Activated T-helper 2 cell treated with anti-CD3 and anti-CD28 coated beads, Interferon-gamma antibody, Interleukin-2, Interleukin-4, amounts not matched to agents 10 μg/mL and 5 μg/mL and 100 μg/mL, durations not matched to agents 14 hours and 24 hours and 36 hours (primary cell): Measurements from ENCODE around the gene GSTA1. TPM values are rescaled to one million over a fixed set of nuclear protein-coding genes. Genes with fewer than 3 reads are reported as not detected.
"Not testable (repeated sequence)": the region's sequence is repeated elsewhere in the genome, so short reads cannot be mapped to it uniquely, and the experiment has no call there.

Experiments used
- DNase-seq: peaks from one replicate; pipeline ENCODE4 v3.0.0; 2021; ENCODE audit warnings: low spot score
- H3K27ac Mint-ChIP-seq: one replicate; pipeline ENCODE4 v1.8.0; 2021; ENCODE audit warnings: mixed read lengths
- H3K27me3 Mint-ChIP-seq: one replicate; pipeline ENCODE4 v1.8.0; 2021; ENCODE audit warnings: low read depth, mixed read lengths
- H3K36me3 Mint-ChIP-seq: one replicate; pipeline ENCODE4 v1.8.0; 2021; ENCODE audit warnings: low read depth, mixed read lengths
- H3K4me1 Mint-ChIP-seq: one replicate; pipeline ENCODE4 v1.8.0; 2021; ENCODE audit warnings: low read depth, mixed read lengths
- H3K4me3 Mint-ChIP-seq: one replicate; pipeline ENCODE4 v1.8.0; 2021; ENCODE audit warnings: low read depth, mild to moderate bottlenecking, moderate library complexity, mixed read lengths
- H3K9me3 Mint-ChIP-seq: one replicate; pipeline ENCODE4 v1.8.0; 2021; ENCODE audit warnings: mixed read lengths
- intact Hi-C: fragments of 100-400 bp; cut with micrococcal nuclease; formaldehyde crosslinking; loops from one replicate; pipeline ENCODE4 v1.15.1; 2023
- total RNA-seq: library from RNA; stranded (reverse); gene quantifications from 2 replicates; pipeline ENCODE4 v1.2.3, GENCODE V29; 2022

Gene GSTA1
- total RNA-seq, 1 donor from 2014 or later = not detected

GRCh38 chr6:52789658-52790057, 14.0 kb downstream of the GSTA1 start:
- H3K9me3 Mint-ChIP-seq, H3K4me1 Mint-ChIP-seq, H3K27ac Mint-ChIP-seq, DNase-seq, H3K36me3 Mint-ChIP-seq, intact Hi-C loops, H3K27me3 Mint-ChIP-seq, H3K4me3 Mint-ChIP-seq: not testable (repeated sequence)

DNA sequence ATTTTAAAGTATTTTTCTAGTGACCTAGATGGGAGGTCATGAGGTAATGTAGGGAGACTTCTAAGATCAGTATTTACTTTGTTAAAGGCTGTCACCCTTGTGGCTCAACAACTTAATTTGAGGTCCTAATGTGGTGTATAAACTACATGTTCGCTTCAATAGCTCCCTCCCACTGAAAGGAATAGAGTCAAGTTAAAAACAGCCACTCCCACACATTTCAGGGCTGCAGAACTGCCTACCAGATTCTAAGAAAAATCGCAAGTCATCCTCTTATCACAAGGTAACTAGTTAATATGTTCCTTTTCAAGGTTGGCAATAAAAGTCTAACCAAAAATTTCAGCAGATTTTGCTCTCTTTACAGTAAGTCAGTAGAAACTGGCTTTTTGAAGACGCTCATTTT, 15.1 kb downstream of the GSTA1 start:
- H3K27ac Mint-ChIP-seq = no peak overlapping the region
- H3K36me3 Mint-ChIP-seq = no peaks in the 10 kb centered on the region
- peaks cover 2% of the 10 kb centered on the region for H3K27me3 Mint-ChIP-seq
- intact Hi-C loops = no loop called here
- peaks cover 4% of the 10 kb centered on the region for H3K9me3 Mint-ChIP-seq
- no peak for DNase-seq
- no peaks in the 10 kb centered on the region for H3K4me1 Mint-ChIP-seq
- H3K4me3 Mint-ChIP-seq = no peak overlapping the region

GRCh38 chr6:52787917-52788316, 15.7 kb downstream of the GSTA1 start:
- Mint-ChIP-seq H3K36me3 (no peaks in the 10 kb centered on the region), H3K27me3 (peaks cover 2% of the 10 kb centered on the region), H3K9me3 (peaks cover 4% of the 10 kb centered on the region), H3K4me1 (no peaks in the 10 kb centered on the region), H3K27ac (no peak overlapping the region), H3K4me3 (no peak overlapping the region)
- intact Hi-C loops = no loop called here
- no peak for DNase-seq

DNA sequence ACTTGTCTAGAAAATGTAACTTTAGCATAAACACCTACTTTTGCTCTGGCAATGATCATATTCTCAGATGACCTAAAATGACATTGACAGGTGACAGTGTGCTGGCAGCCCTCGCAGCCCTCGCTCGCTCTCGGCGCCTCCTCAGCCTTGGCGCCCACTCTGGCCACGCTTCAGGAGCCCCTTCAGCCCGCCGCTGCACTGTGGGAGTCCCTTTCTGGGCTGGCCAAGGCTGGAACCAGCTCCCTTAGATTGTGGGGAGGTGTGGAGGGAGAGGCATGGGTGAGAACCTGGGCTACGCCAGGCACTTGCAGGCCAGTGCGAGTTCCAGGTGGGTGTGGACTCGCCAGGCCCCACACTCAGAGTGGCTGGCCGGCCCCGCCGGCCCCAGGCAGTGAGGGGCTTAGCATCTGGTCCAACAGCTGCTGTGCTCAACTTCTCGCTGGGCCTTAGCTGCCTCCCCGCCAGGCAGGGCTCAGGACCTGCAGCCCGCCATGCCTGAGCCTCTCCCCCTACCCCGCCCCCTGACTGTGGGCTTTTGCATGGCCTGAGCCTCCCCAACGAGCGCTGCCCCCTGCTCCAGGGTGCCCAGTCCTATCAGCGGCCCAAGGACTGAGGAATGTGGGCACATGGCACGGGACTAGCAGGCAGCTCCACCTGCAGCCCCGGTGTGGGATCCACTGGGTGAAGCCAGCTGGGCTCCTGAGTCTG, 17.2 kb downstream of the GSTA1 start:
- no peak for DNase-seq
- Mint-ChIP-seq H3K27ac (no peak overlapping the region), H3K27me3 (peaks cover 2% of the 10 kb centered on the region), H3K4me1 (no peaks in the 10 kb centered on the region), H3K36me3 (no peaks in the 10 kb centered on the region), H3K4me3 (no peak overlapping the region), H3K9me3 (peaks cover 4% of the 10 kb centered on the region)
- intact Hi-C loops = no loop called here

DNA sequence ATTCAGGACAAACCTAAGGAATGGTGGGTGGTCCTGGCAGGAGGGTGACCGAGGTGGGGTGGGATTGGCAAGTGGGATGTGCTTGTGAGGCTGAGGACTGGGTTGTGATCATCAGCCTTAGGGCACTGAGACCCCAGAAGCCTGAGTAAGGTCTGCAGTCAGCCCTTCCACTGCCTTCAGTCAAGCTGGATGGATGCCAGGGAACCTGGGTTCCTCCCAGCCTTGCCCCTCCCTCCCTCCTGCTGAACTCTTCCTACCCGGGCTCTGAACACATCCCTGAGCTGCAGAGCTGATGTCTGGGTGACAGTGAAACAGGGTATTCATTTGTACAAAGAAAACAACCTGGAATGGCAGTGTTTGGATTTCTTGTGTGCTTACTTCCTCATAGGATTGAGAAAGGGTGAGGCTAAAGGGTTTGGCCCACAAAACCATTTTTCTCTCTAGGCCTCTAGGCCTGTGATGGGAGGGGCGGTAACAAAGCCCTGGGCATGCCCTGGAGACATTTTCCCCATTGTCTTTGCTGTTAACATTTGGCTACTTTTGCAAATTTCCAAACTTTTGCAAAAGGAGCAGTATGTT, 20.8 kb downstream of the GSTA1 start:
- intact Hi-C loops, H3K9me3 Mint-ChIP-seq, DNase-seq, H3K4me3 Mint-ChIP-seq, H3K27ac Mint-ChIP-seq, H3K36me3 Mint-ChIP-seq, H3K4me1 Mint-ChIP-seq: not testable (repeated sequence)
- peaks cover 10% of the 10 kb centered on the region for H3K27me3 Mint-ChIP-seq

- H3K4me1 Mint-ChIP-seq, intact Hi-C loops, H3K27ac Mint-ChIP-seq, H3K9me3 Mint-ChIP-seq, H3K36me3 Mint-ChIP-seq, H3K4me3 Mint-ChIP-seq, DNase-seq: not testable (repeated sequence)
- peaks cover 10% of the 10 kb centered on the region for H3K27me3 Mint-ChIP-seq
These were observed 21.4 kb downstream of the GSTA1 start for GRCh38 chr6:52782209-52782608.

- Mint-ChIP-seq H3K27me3 (peaks cover 9% of the 10 kb centered on the region), H3K36me3 (no peaks in the 10 kb centered on the region), H3K27ac (no peak overlapping the region), H3K4me1 (no peaks in the 10 kb centered on the region), H3K4me3 (no peak overlapping the region), H3K9me3 (peaks cover 4% of the 10 kb centered on the region)
- no peak for DNase-seq
- intact Hi-C loops = no loop called here
These were observed 24.4 kb downstream of the GSTA1 start for GRCh38 chr6:52779237-52779636.

GRCh38 chr6:52776711-52777351, 26.8 kb downstream of the GSTA1 start:
- H3K4me1 Mint-ChIP-seq, H3K9me3 Mint-ChIP-seq, H3K36me3 Mint-ChIP-seq, intact Hi-C loops, H3K27me3 Mint-ChIP-seq, DNase-seq, H3K4me3 Mint-ChIP-seq, H3K27ac Mint-ChIP-seq: not testable (repeated sequence)

DNA sequence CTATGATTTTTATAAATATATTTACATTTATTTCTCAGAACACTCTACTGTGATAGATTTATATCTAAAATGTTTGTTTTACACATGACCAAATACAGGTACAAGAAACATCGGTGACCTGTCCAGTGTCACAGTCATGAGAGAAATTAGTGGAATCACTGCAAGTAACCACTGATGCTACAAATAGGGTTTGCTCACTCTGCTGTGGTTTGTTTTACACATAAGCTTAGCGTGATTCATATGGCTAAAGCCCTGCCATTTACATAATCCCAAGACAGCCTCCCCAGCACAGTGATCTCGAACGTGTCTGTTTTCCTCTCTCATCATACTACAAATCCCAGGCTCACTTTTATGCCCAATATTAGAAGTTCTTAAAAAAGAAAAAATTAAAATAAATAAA, 34.2 kb downstream of the GSTA1 start:
- H3K27me3 Mint-ChIP-seq, H3K9me3 Mint-ChIP-seq, DNase-seq, H3K27ac Mint-ChIP-seq, H3K36me3 Mint-ChIP-seq, H3K4me3 Mint-ChIP-seq, H3K4me1 Mint-ChIP-seq, intact Hi-C loops: not testable (repeated sequence)

GRCh38 chr6:52767658-52768057, 36.0 kb downstream of the GSTA1 start:
- H3K9me3 Mint-ChIP-seq, H3K27me3 Mint-ChIP-seq, intact Hi-C loops, DNase-seq, H3K4me3 Mint-ChIP-seq, H3K4me1 Mint-ChIP-seq, H3K27ac Mint-ChIP-seq, H3K36me3 Mint-ChIP-seq: not testable (repeated sequence)

DNA sequence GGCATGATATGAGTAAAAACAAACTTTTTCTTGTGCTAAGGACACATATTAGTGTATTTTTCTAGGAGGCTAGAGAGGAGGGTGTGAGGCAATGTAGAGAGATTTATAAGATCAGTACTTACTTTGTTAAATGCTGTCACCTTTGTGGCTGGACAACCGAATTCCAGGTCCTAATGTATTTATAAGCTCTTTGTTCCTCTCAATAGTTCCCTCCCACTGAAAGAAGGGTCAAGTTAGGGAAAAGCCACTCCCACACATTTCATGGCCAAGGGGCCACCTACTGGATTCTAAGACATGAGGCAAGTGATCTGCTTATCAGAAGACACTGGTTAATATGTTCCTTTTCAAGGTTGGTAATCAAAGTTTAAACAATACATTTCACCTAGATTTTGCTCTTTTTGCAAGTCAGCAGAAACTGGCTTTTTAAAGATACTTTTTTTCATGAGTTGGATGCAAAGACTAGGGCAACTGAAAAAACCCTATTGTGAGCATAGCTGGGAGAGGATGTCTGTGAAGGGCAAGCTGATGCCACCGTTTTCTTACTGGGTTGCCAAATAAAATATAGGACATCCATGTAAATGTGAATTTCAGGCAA, 40.2 kb downstream of the GSTA1 start, which contains the start of gene GSTA2:
TSS of gene GSTA2 (minus strand) at position 154 of the 595 bp plus-strand sequence. CDS start 5,528 bp downstream, outside the sequence.
- H3K4me3 Mint-ChIP-seq, DNase-seq, H3K9me3 Mint-ChIP-seq: not testable (repeated sequence)

GRCh38 chr6:52761673-52762491, 41.7 kb downstream of the GSTA1 start:
- H3K9me3 Mint-ChIP-seq, H3K27ac Mint-ChIP-seq, H3K4me3 Mint-ChIP-seq, intact Hi-C loops, DNase-seq, H3K4me1 Mint-ChIP-seq, H3K36me3 Mint-ChIP-seq: not testable (repeated sequence)
- H3K27me3 Mint-ChIP-seq = peaks cover 16% of the 10 kb centered on the region

More for the DNA sequence above, 40.2 kb downstream of the GSTA1 start, which contains the start of gene GSTA2:
- intact Hi-C loops, H3K27ac Mint-ChIP-seq, H3K36me3 Mint-ChIP-seq, H3K4me1 Mint-ChIP-seq: not testable (repeated sequence)
- H3K27me3 Mint-ChIP-seq = peaks cover 14% of the 10 kb centered on the region
